Measurements from ENCODE around the gene BBIP1.

DNA sequence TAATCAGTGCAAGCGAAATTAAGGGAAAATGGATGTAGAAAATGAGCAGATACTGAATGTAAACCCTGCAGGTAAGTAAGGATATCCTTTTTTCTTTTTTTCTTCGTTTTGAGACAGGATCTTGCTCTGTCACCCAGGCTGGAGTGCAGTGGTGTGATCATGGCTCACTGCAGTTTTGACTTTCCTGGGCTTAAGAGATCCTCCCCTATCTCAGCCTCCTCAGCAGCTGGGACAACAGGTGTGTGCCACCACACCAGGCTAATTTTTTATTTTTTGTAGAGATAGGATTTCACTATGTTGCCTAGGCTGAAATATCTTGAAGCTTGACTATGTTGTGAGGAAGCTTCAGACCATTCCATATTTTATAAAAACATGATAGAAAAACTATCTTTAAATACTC lies 43.0 kb downstream of the BBIP1 start:
- TF ChIP-seq, protein P1, sequence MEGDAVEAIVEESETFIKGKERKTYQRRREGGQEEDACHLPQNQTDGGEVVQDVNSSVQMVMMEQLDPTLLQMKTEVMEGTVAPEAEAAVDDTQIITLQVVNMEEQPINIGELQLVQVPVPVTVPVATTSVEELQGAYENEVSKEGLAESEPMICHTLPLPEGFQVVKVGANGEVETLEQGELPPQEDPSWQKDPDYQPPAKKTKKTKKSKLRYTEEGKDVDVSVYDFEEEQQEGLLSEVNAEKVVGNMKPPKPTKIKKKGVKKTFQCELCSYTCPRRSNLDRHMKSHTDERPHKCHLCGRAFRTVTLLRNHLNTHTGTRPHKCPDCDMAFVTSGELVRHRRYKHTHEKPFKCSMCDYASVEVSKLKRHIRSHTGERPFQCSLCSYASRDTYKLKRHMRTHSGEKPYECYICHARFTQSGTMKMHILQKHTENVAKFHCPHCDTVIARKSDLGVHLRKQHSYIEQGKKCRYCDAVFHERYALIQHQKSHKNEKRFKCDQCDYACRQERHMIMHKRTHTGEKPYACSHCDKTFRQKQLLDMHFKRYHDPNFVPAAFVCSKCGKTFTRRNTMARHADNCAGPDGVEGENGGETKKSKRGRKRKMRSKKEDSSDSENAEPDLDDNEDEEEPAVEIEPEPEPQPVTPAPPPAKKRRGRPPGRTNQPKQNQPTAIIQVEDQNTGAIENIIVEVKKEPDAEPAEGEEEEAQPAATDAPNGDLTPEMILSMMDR (IDR thresholded peaks at IDR 0.05), result no peak
- TF ChIP-seq POLR2A (IDR thresholded peaks at IDR 0.05), result no peak
